Amygdala (tissue), 56 donors: ENCODE results near the gene ACTL10.

Experiments
- DNase-seq, 56 donors: peaks; one replicate each; lab custom pipeline; 2025; lab: John Stamatoyannopoulos, UW

ACTL10 gene

DNA sequence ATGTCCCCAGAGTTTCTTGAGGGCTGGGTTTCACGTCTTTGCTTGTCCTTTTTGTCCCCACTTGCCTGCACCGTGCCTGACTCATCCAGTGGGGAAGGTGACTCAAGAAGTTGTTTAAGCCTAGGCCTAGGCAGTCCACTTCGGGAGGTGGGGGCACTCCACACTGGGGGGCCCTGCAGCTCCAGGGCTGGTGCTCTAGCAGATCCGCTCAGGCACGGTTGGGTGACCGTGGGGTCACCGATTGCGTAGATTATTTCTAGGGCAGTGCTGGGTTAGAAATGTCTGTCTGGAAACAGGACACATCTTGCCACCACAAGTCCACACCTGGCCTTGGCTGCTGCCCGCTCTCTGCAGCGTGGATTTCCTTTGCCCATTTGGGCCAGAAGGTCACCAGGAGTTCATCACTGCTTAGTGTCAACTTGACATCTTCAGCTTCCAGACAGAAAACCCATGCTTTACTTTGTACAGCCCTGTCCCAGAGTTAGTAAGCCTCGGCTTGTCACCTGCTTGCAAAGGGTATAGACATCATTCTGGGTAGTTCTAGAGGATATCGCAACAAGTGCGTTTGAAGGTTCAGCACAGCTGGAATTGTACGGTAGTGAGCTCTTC is 18.2 kb upstream of the ACTL10 start:
- no peak for DNase-seq

GRCh38 chr20:33649201-33649681 is 17.5 kb upstream of the ACTL10 start:
- peak in 25 of 56 donors; percentile 13 to 70 (median 31) for DNase-seq

DNA sequence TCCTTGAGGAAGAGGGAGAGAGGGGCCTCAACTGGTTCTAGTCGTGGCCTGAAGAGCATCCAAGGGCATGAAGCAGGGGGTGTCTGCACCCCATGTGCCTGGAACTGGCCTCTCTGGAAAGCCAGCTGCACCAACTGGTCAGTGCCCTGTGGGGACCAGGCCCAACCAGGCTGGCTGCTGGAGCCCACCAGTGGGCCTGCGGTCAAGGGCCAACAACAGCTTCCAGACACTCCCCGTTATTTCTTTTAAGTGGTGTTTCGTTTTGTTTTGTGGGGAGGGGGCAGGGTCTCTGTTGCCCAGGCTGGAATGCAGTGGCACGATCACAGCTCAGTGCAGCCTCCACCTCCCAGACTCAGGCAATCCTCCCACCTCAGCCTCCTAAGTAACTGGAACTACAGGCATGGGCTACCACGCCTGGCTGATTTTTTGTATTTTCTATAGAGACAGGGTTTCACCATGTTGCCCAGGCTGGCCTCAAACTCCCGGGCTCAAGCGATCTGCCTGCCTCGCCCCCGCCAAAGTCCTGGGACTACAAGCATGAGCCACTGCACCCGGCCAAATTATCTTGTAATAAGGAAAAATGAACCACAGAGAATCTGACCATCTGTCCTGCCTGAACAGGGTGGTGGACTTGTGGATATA is 16.5 kb upstream of the ACTL10 start:
- DNase-seq, result no peak

GRCh38 chr20:33650753-33651561 is 15.8 kb upstream of the ACTL10 start:
- DNase-seq, result no peak

GRCh38 chr20:33651562-33652048 is 15.1 kb upstream of the ACTL10 start:
- no peak for DNase-seq

- DNase-seq, result peak in 44 of 56 donors; percentile 16 to 80 (median 48)
These were observed 13.4 kb upstream of the ACTL10 start for GRCh38 chr20:33653218-33653899.

DNA sequence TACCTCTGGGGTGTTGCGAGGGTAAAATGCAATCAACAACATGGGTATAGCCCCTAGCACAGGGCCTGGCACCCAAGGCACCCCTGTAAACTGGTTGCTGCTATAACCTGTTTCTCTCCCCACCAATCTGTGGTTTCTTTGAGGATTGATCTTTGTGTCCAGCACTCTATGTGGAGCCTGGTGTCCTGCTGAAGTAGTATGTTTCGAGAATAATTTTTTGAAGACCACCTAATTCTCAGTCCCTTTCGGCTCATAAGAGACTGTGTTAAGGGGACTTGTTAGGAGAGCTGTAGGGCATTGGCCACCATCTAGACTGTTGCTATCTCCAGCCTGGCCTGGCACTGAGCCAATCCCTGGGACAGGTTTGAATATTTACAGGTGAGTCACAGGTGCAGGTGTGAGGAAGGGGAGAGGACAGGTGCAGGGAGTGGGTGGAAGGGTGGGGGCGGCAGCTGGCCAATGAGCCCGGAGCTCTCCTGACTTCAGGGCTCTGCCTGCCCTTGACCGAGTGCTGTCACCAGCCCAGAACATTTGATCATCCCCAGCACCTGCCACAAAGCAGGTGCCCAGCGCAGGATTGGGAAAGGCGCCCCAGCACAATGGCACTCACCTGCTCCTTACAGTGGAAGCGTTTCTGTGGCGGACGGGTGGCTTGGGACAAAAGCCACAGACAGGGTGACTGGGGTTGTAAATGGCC is 12.7 kb upstream of the ACTL10 start:
- peak in 3 of 56 donors; percentile 17 to 28 (median 23) for DNase-seq

DNA sequence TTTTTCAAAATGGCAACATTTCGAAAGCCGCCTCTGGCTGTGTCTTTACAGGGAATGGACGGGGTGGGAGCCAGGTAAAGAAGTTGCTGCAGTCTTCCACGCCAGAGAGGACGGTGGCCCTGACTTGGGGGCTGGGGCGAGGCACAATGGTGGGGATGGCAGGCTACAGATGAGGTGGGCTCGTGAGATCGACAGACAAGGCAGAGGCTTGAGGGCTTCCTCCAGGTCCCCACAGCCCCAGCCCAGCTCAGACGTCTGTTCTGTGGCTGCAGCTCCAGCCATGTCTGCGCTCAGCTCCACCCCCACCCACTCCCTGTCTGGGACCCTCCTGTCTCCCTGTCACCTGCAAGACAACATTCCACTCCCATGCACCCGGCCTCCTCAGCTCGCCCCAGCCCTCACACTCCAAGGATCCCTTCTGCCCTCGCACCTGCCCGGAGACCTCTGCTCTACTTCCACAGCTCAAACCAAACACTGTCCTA is 12.0 kb upstream of the ACTL10 start:
- DNase-seq, result no peak

GRCh38 chr20:33655164-33655563 is 11.6 kb upstream of the ACTL10 start:
- DNase-seq, result no peak

GRCh38 chr20:33656010-33656782 is 10.5 kb upstream of the ACTL10 start:
- DNase-seq, result no peak

DNA sequence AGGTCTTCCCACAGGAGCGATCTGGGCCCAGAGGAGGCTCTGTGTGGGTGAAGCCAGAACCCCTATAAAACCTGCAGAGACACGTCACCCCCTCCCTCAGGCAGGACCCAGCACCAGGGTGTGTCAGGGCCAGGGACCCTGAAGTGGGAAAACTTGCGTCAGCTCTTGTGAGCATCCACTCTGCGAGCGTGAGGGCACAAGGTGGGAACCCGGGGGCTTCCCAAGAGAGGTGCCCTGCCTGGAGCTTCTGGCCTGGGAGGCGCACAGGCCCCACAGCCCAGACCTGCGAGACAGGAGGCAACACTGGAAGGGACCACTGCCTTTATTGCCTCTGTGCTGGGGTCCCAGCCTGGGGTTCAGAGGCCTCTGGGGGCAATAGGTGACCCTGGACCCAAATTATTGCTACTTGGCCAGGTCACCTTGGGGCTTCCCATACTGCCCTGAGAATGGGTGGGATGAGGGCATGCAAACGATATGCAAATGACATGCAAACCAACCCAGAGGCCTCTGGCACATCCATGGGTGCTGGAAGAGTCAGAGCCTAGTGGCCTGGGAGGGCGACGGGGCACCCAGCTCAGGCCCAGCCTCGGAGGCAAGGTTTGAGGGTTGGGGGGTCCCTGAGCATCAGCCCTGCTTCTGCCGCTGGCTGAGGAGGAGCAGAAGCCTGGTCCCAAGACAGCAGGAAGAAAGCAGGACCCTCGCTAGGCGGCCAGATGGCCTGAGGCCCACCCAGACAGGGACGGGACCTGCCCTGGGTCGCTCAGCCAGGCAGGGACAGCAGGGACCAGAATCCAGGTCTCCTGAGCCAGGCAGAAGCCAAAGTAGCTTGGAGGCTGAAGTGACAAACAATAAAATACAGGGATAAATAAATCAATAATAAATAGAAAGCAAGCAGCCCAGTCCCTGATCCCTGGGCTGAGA is 9.7 kb upstream of the ACTL10 start:
- no peak for DNase-seq

DNA sequence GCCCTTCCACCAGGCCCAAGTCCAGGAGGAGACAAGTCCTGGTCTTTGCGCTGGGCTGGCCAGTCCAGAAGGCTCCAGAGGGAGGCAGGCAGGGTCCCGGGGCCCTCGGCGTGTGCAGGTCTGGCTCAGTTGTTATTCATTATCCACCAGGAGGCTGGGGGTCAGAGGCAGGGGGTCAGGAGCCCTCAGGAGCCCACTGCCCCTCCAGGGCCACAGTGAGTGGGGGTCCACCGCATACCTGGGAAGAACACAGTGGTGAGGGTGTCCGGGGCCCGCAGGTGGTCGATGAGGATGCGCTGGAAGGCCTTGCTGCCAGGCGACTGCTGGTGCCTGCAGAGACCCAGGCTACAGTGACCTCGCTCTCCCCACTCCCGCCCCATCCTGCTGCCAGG is 9.0 kb upstream of the ACTL10 start:
- no peak for DNase-seq

DNA sequence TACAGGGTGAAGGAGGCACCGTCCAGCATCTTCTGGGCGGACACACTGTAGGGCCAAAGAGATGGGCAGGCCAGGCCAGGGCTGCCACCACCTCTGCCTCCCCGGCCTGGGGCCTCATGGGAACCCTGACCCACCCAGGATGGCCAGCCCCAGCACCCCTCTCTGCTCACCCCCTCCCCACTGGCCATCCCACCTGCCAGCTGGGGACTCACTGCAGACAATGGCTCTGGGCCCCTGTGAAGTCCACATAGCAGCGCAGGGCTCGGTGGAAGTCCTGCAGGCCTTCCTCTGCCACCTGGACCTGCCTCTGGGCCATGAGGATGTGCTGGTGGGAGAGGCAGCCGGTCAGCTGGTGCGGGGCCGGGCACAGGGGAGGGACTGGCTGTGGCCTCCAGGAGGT is 8.2 kb upstream of the ACTL10 start:
- no peak for DNase-seq

- DNase-seq, result no peak
These were observed 7.8 kb upstream of the ACTL10 start for GRCh38 chr20:33658929-33659328.

- no peak for DNase-seq
These were observed 7.3 kb upstream of the ACTL10 start for GRCh38 chr20:33659341-33660034.

DNA sequence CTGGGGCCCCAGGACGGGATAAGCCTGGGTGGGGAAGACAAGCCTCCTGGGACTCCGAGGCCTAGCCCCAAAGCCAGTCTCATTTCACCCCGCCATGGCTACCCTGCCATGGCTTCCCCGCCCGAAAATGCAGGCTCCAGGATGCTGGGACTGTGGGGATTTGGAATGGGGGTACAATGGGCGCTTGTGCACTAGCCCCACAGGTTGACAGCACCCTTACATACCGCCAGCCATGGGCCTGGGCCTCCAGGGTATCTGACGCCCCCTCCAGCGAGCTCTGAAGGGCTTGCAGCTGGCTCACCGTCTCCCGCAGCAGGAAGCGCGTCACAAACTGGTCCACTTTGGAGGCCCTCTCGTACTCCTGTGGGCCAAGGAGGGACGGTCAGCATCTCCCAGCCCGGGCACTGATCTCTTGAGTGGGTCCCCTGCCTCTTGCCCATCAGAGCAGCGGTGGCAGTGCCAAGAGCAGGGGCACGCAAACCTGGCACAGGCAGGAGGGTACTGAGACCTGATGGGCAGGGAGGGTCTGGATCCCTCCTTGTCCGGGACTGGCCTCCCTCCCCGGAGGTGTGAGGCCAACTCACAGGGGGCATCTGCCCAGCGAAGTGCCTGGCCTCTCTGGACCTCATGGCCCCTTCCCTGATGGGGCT is 6.6 kb upstream of the ACTL10 start:
- no peak for DNase-seq

GRCh38 chr20:33660685-33661058 is 6.1 kb upstream of the ACTL10 start:
- DNase-seq, result no peak
